Testis (tissue), 3 donors: ENCODE measurements around the gene GUCY1A2. TPM values are rescaled to one million over a fixed set of nuclear protein-coding genes. Genes with fewer than 3 reads are reported as not detected.
A peak's percentile ranks its signal among the peaks of the same experiment; 100 is the strongest.

Source experiments
- DNase-seq: peaks from one replicate; pipeline ENCODE4 v3.0.0-alpha.2; 2019
- H3K27ac ChIP-seq, 2 donors: fragments of 200-600 bp; sonication (generic); one replicate each; pipeline ENCODE4 v1.5.1; 2019
- H3K27me3 ChIP-seq: fragments of 200-600 bp; sonication (generic); one replicate; pipeline ENCODE4 v1.5.1; 2019
- H3K36me3 ChIP-seq: fragments of 200-600 bp; sonication (generic); one replicate; pipeline ENCODE4 v1.5.1; 2017; ENCODE audit warnings: low read depth; ENCODE audit errors: missing control alignments
- H3K4me1 ChIP-seq: fragments of 200-600 bp; sonication (generic); one replicate; pipeline ENCODE4 v1.5.1; 2019
- H3K4me3 ChIP-seq, 2 donors: fragments of 200-600 bp; sonication (generic); one replicate each; pipeline ENCODE4 v1.5.1; 2017 to 2019
- H3K9me3 ChIP-seq: fragments of 200-600 bp; sonication (generic); one replicate; pipeline ENCODE4 v1.5.1; 2017
- CTCF ChIP-seq, 3 experiments: fragments of 450-650 bp in 2 of 3; fragments of 200-600 bp in 1 of 3; sonication (generic) in 1 of 3; IDR thresholded peaks; one replicate each; pipeline ENCODE4 v1.5.1; 2016 to 2019; ENCODE audit warnings: antibody characterized with exemption in 3 of 3, mild to moderate bottlenecking in 2 of 3, moderate library complexity in 1 of 3
- POLR2A ChIP-seq: fragments of 450-650 bp; IDR thresholded peaks from one replicate; pipeline ENCODE4 v1.6.1; 2017; ENCODE audit warnings: antibody characterized with exemption, mild to moderate bottlenecking, moderate library complexity
- WGBS, 2 donors: methylation state at CpG; one replicate each; pipeline ENCODE4 v1.1.5; 2018; 5-methylcytosine and 5-hydroxymethylcytosine counted together
- intact Hi-C: fragments of 100-400 bp; cut with DNase I; formaldehyde crosslinking; loops from one replicate; pipeline ENCODE4 v1.15.1; 2023; ENCODE audit warnings: low total_unique reads
- polyA plus RNA-seq: library from polyadenylated mRNA; stranded (reverse); fragments of 350-450 nt; fragmentation: Illumina TruSeq; extraction: RNeasy Lipid Tissue Mini Kit (QIAGEN cat#74804); gene quantifications from one replicate; pipeline ENCODE4 v1.2.3, GENCODE V29; 2014; ENCODE audit warnings: low read depth, low replicate concordance; ENCODE audit not compliant: insufficient read depth
- total RNA-seq, 2 donors: library from RNA; depleted of rRNA; stranded (reverse); fragments of >200 nt; gene quantifications; one replicate each; pipeline ENCODE4 v1.2.3, GENCODE V29; 2016

The GUCY1A2 gene
- total and polyA plus RNA-seq, 3 donors from 2014 or later: 3.4 to 7.4 (median 4.3) TPM

GRCh38 chr11:106959800-106960199, 58.5 kb downstream of the GUCY1A2 start:
- intact Hi-C loops: no loop called here
- Histone ChIP-seq H3K9me3 (no peaks in the 10 kb centered on the region), H3K27ac (no peak overlapping the region), H3K4me3 (no peak overlapping the region), H3K27me3 (no peaks in the 10 kb centered on the region), H3K4me1 (peaks cover 4% of the 10 kb centered on the region), H3K36me3 (no peaks in the 10 kb centered on the region)
- DNase-seq: no peak
- 89 to 92% methylated on average over 1 of the region's 1 CpG for whole genome bisulfite sequencing, 2 donors
- no peak for TF ChIP-seq CTCF (IDR thresholded peaks at IDR 0.05)
- no peak for TF ChIP-seq POLR2A

GRCh38 chr11:106959386-106959785, 58.9 kb downstream of the GUCY1A2 start:
- intact Hi-C loops: no loop called here
- peaks cover 4% of the 10 kb centered on the region for H3K4me1 ChIP-seq
- H3K27me3 ChIP-seq: no peaks in the 10 kb centered on the region
- TF ChIP-seq POLR2A: no peak
- no peak for TF ChIP-seq CTCF (IDR thresholded peaks at IDR 0.05)
- H3K27ac ChIP-seq: no peak overlapping the region
- no peaks in the 10 kb centered on the region for H3K36me3 ChIP-seq
- H3K9me3 ChIP-seq: no peaks in the 10 kb centered on the region
- 91% methylated on average over 3 of the region's 3 CpGs for WGBS, 2 donors
- no peak for DNase-seq
- H3K4me3 ChIP-seq: no peak overlapping the region

- Histone ChIP-seq H3K4me3 (no peak overlapping the region), H3K36me3 (no peaks in the 10 kb centered on the region), H3K4me1 (peaks cover 4% of the 10 kb centered on the region), H3K9me3 (no peaks in the 10 kb centered on the region), H3K27ac (no peak overlapping the region), H3K27me3 (no peaks in the 10 kb centered on the region)
- intact Hi-C loops: no loop called here
- 53 to 56% methylated on average over 7 of the region's 7 CpGs for WGBS, 2 donors
- no peak for DNase-seq
- TF ChIP-seq CTCF (IDR thresholded peaks at IDR 0.05) (no peak), POLR2A (no peak)
These were observed 59.6 kb downstream of the GUCY1A2 start for GRCh38 chr11:106958517-106959248.

- Histone ChIP-seq H3K27ac (no peak overlapping the region), H3K9me3 (no peaks in the 10 kb centered on the region), H3K4me3 (no peak overlapping the region), H3K4me1 (peaks cover 4% of the 10 kb centered on the region), H3K27me3 (no peaks in the 10 kb centered on the region), H3K36me3 (no peaks in the 10 kb centered on the region)
- intact Hi-C loops: no loop called here
- 75 to 92% methylated on average over 4 of the region's 5 CpGs for WGBS, 2 donors
- TF ChIP-seq POLR2A: no peak
- DNase-seq: peak; percentile 17
These were observed 61.2 kb downstream of the GUCY1A2 start for GRCh38 chr11:106957030-106957482.

GRCh38 chr11:106950067-106950491, 68.2 kb downstream of the GUCY1A2 start:
- no peaks in the 10 kb centered on the region for H3K27me3 ChIP-seq
- H3K36me3 ChIP-seq: no peaks in the 10 kb centered on the region
- intact Hi-C loops: no loop called here
- no peaks in the 10 kb centered on the region for H3K4me1 ChIP-seq
- H3K27ac ChIP-seq: no peak overlapping the region
- DNase-seq: no peak
- no peak for TF ChIP-seq CTCF (IDR thresholded peaks at IDR 0.05)
- TF ChIP-seq POLR2A: no peak
- H3K4me3 ChIP-seq: no peak overlapping the region
- no peaks in the 10 kb centered on the region for H3K9me3 ChIP-seq
